PFSK-1 (cell line): ENCODE results near the gene SALL3.

Experiments
- FOXP2 ChIP-seq: optimal IDR thresholded peaks from 2 replicates; pipeline ENCODE3; 2011; ENCODE audit warnings: borderline replicate concordance, control low read depth, inconsistent platforms; ENCODE audit not compliant: insufficient read depth; ENCODE audit errors: extremely low read length, extremely low read depth
- POLR2AphosphoS5 ChIP-seq: IDR thresholded peaks from 2 replicates; pipeline ENCODE4 v1.6.1; 2012; ENCODE audit warnings: low read depth, mild to moderate bottlenecking, control low read depth, low read length, moderate library complexity
- REST ChIP-seq, 2 experiments: IDR thresholded peaks; 2 replicates each; pipeline versions ENCODE4 v1.6.1 to v1.8.0; 2011 to 2012; ENCODE audit warnings: low read depth in 2 of 2, low read length in 2 of 2, control low read depth in 1 of 2, inconsistent platforms in 1 of 2, mild to moderate bottlenecking in 1 of 2, moderate library complexity in 1 of 2; ENCODE audit not compliant: insufficient read depth in 1 of 2
- SIN3A ChIP-seq: IDR thresholded peaks from 2 replicates; pipeline ENCODE4 v1.6.1; 2012; ENCODE audit warnings: mild to moderate bottlenecking, low read length, moderate library complexity, borderline replicate concordance; ENCODE audit not compliant: insufficient read depth
- TAF1 ChIP-seq: IDR thresholded peaks from 2 replicates; pipeline ENCODE4 v1.6.1; 2012; ENCODE audit warnings: low read length, control low read depth, borderline replicate concordance; ENCODE audit not compliant: insufficient read depth

SALL3 gene

GRCh38 chr18:78948707-78949106, 30.9 kb upstream of the SALL3 start:
- TF ChIP-seq FOXP2 (no peak), TAF1 (no peak), REST (IDR thresholded peaks at IDR 0.05; ENCODE audit: insufficient read depth in 1 of 2, low read depth in 2 of 2, low read length in 2 of 2) (no peak), SIN3A (no peak), POLR2AphosphoS5 (no peak)

GRCh38 chr18:78949216-78949615, 30.4 kb upstream of the SALL3 start:
- TF ChIP-seq REST (IDR thresholded peaks at IDR 0.05; ENCODE audit: insufficient read depth in 1 of 2, low read depth in 2 of 2, low read length in 2 of 2) (no peak), POLR2AphosphoS5 (no peak), TAF1 (no peak), FOXP2 (no peak), SIN3A (no peak)

- TF ChIP-seq REST (IDR thresholded peaks at IDR 0.05; ENCODE audit: insufficient read depth in 1 of 2, low read depth in 2 of 2, low read length in 2 of 2) (no peak), SIN3A (no peak), TAF1 (no peak), FOXP2 (no peak), POLR2AphosphoS5 (no peak)
These were observed 29.2 kb upstream of the SALL3 start for GRCh38 chr18:78950386-78950785.

- TF ChIP-seq POLR2AphosphoS5 (no peak), FOXP2 (no peak), SIN3A (no peak), TAF1 (no peak), REST (IDR thresholded peaks at IDR 0.05; ENCODE audit: insufficient read depth in 1 of 2, low read depth in 2 of 2, low read length in 2 of 2) (no peak)
These were observed 26.1 kb upstream of the SALL3 start for GRCh38 chr18:78953566-78953965.

GRCh38 chr18:78955051-78955450, 24.6 kb upstream of the SALL3 start:
- TF ChIP-seq FOXP2 = no peak
- TF ChIP-seq POLR2AphosphoS5 = no peak
- TF ChIP-seq TAF1 = no peak
- TF ChIP-seq REST (IDR thresholded peaks at IDR 0.05; ENCODE audit: insufficient read depth in 1 of 2, low read depth in 2 of 2, low read length in 2 of 2) = no peak
- TF ChIP-seq SIN3A = no peak
